Transverse colon (tissue), 4 donors: ENCODE results near the gene EPHA2. TPM values are rescaled to one million over a fixed set of nuclear protein-coding genes. Genes with fewer than 3 reads are reported as not detected.

Experiments used
- DNase-seq: peaks from one replicate; pipeline ENCODE4 v3.0.0-alpha.2; 2019
- H3K27ac ChIP-seq, 4 donors: fragments of 200-600 bp; sonication (generic); 2 replicates each; pipeline ENCODE4 v1.5.1; 2016 to 2018; ENCODE audit warnings: inconsistent platforms in 4 of 4
- H3K27me3 ChIP-seq: fragments of 200-600 bp; sonication (generic); 2 replicates; pipeline ENCODE4 v1.5.1; 2017; ENCODE audit warnings: inconsistent platforms
- H3K36me3 ChIP-seq, 4 donors: fragments of 200-600 bp; sonication (generic); 2 replicates each; pipeline ENCODE4 v1.5.1; 2017 to 2019; ENCODE audit warnings: inconsistent platforms in 4 of 4
- H3K4me1 ChIP-seq, 4 donors: fragments of 200-600 bp; sonication (generic); 2 replicates each; pipeline ENCODE4 v1.5.1; 2017 to 2020; ENCODE audit warnings: inconsistent platforms in 4 of 4
- H3K4me3 ChIP-seq, 4 donors: fragments of 200-600 bp; sonication (generic); 1 replicate in 1 of 4; 2 replicates in 3 of 4; pipeline versions ENCODE4 v1.5.1 to v1.6.1; 2017 to 2019; ENCODE audit warnings: inconsistent platforms in 4 of 4
- H3K9me3 ChIP-seq, 2 donors: fragments of 200-600 bp; sonication (generic); 2 replicates each; pipeline ENCODE4 v1.5.1; 2017 to 2019; ENCODE audit warnings: inconsistent platforms in 2 of 2
- CTCF ChIP-seq, 5 experiments: fragments of 200-600 bp in 3 of 5; fragments of 450-650 bp in 2 of 5; sonication (generic) in 3 of 5; IDR thresholded peaks; 1 replicate in 2 of 5; 2 replicates in 3 of 5; pipeline ENCODE4 v1.5.1; 2016 to 2017; ENCODE audit warnings: antibody characterized with exemption in 5 of 5, inconsistent platforms in 3 of 5, mild to moderate bottlenecking in 2 of 5, moderate library complexity in 1 of 5
- EP300 ChIP-seq: sonication (generic); formaldehyde crosslinking; IDR thresholded peaks from one replicate; pipeline ENCODE4 v1.6.1; 2017; ENCODE audit warnings: antibody characterized with exemption, low read depth
- POLR2A ChIP-seq: fragments of 450-650 bp; IDR thresholded peaks from one replicate; pipeline ENCODE4 v1.6.1; 2016; ENCODE audit warnings: antibody characterized with exemption, mild to moderate bottlenecking, moderate library complexity
- POLR2AphosphoS5 ChIP-seq, 3 donors: sonication (generic); formaldehyde crosslinking; IDR thresholded peaks; one replicate each; pipeline ENCODE4 v1.6.1; 2016; ENCODE audit warnings: antibody characterized with exemption in 3 of 3
- whole genome bisulfite sequencing, 2 donors: methylation state at CpG; one replicate each; pipeline ENCODE4 v1.1.5; 2018; ENCODE audit warnings: low coverage in 1 of 2; 5-methylcytosine and 5-hydroxymethylcytosine counted together
- in situ Hi-C, 4 donors: fragments of 200-750 bp; cut with MboI; loops; one replicate each; pipeline versions ENCODE4 v1.15.0 to v1.15.1; 2017; ENCODE audit warnings: low sequenced_read_pairs in 3 of 4, low pct_ligation_motif_present in 1 of 4, low pct_unique_long_range_greater_than_20kb in 1 of 4
- intact Hi-C: fragments of 100-400 bp; cut with DNase I; formaldehyde crosslinking; loops from one replicate; pipeline ENCODE4 v1.15.1; 2023; ENCODE audit warnings: low total_unique reads
- total RNA-seq, 4 donors: library from RNA; depleted of rRNA; stranded (reverse); fragments of >200 nt; gene quantifications; one replicate each; pipeline ENCODE4 v1.1.0, GENCODE V29; 2016

Gene EPHA2
- total RNA-seq, 4 donors from 2014 or later: 2.6 to 68.8 (median 30.5) TPM

GRCh38 chr1:16167331-16168143, 11.7 kb upstream of the EPHA2 start:
- DNase-seq: peak; percentile 70
- Histone ChIP-seq H3K27me3 (no peaks in the 10 kb centered on the region), H3K27ac (peak overlapping the region in 3 of 4 donors; percentile 56 to 63 (median 56)), H3K4me1 (peaks cover 9 to 51% (median 27%) of the 10 kb centered on the region in 4 donors), H3K4me3 (peak overlapping the region; percentile 28 to 57 (median 56)), H3K36me3 (no peaks in the 10 kb centered on the region), H3K9me3 (no peaks in the 10 kb centered on the region)
- 5 to 10% methylated on average over 2 to 54 of the region's 60 CpGs for WGBS, 2 donors
- in situ Hi-C loops (no loop called here), intact Hi-C loops (no loop called here)
- no peak for TF ChIP-seq CTCF (IDR thresholded peaks at IDR 0.05)
- TF ChIP-seq POLR2A: no peak
- no peak for TF ChIP-seq EP300
- no peak for TF ChIP-seq POLR2AphosphoS5 (IDR thresholded peaks at IDR 0.05)

GRCh38 chr1:16166117-16166516, 10.2 kb upstream of the EPHA2 start:
- H3K36me3 ChIP-seq: no peaks in the 10 kb centered on the region
- H3K4me3 ChIP-seq: no peak overlapping the region
- H3K27me3 ChIP-seq: no peaks in the 10 kb centered on the region
- TF ChIP-seq POLR2A (no peak), POLR2AphosphoS5 (IDR thresholded peaks at IDR 0.05) (no peak), EP300 (no peak), CTCF (IDR thresholded peaks at IDR 0.05) (no peak)
- 50% methylated on average over 2 of the region's 2 CpGs; no CpG with 5 or more reads in 1 of the 2 donors for WGBS, 2 donors
- in situ Hi-C loops: no loop called here
- no peaks in the 10 kb centered on the region for H3K9me3 ChIP-seq
- peaks cover 9 to 46% (median 19%) of the 10 kb centered on the region in 4 donors for H3K4me1 ChIP-seq
- no peak overlapping the region for H3K27ac ChIP-seq
- no peak for DNase-seq
- intact Hi-C loops: no loop called here

GRCh38 chr1:16165548-16165947, 9.7 kb upstream of the EPHA2 start:
- TF ChIP-seq POLR2A (no peak), POLR2AphosphoS5 (IDR thresholded peaks at IDR 0.05) (no peak), CTCF (IDR thresholded peaks at IDR 0.05) (no peak), EP300 (no peak)
- WGBS, 2 donors: 76 to 100% methylated on average over 3 to 7 of the region's 7 CpGs
- H3K27me3 ChIP-seq: no peaks in the 10 kb centered on the region
- no peaks in the 10 kb centered on the region for H3K36me3 ChIP-seq
- no peaks in the 10 kb centered on the region for H3K9me3 ChIP-seq
- DNase-seq: no peak
- no peak overlapping the region for H3K4me3 ChIP-seq
- peaks cover 9 to 46% (median 19%) of the 10 kb centered on the region in 4 donors for H3K4me1 ChIP-seq
- in situ Hi-C loops: no loop called here
- H3K27ac ChIP-seq: no peak overlapping the region
- intact Hi-C loops: no loop called here

GRCh38 chr1:16165073-16165364, 9.2 kb upstream of the EPHA2 start:
- H3K27ac ChIP-seq: peak overlapping the region in 1 of 4 donors; percentile 3
- 47 to 93% methylated on average over 2 to 5 of the region's 5 CpGs for WGBS, 2 donors
- no peak for DNase-seq
- H3K4me3 ChIP-seq: no peak overlapping the region
- H3K36me3 ChIP-seq: no peaks in the 10 kb centered on the region
- TF ChIP-seq EP300: no peak
- TF ChIP-seq CTCF (IDR thresholded peaks at IDR 0.05): no peak
- no peak for TF ChIP-seq POLR2A
- no peak for TF ChIP-seq POLR2AphosphoS5 (IDR thresholded peaks at IDR 0.05)
- no peaks in the 10 kb centered on the region for H3K9me3 ChIP-seq
- peaks cover 9 to 46% (median 19%) of the 10 kb centered on the region in 4 donors for H3K4me1 ChIP-seq
- in situ Hi-C loops (no loop called here), intact Hi-C loops (no loop called here)
- no peaks in the 10 kb centered on the region for H3K27me3 ChIP-seq
